ENCODE data around the gene TMEM178B. TPM values are rescaled to one million over a fixed set of nuclear protein-coding genes. Genes with fewer than 3 reads are reported as not detected.
"Not testable (repeated sequence)": the region's sequence is repeated elsewhere in the genome, so short reads cannot be mapped to it uniquely, and the experiment has no call there.

TMEM178B gene
- total RNA-seq, 2 donors from 2014 or later = 0.92 to 0.95 TPM

GRCh38 chr7:141378405-141378804 lies 304.5 kb downstream of the TMEM178B start:
- Histone ChIP-seq H3K27ac (no peak overlapping the region), H3K36me3 (no peaks in the 10 kb centered on the region), H3K9me3 (no peaks in the 10 kb centered on the region), H3K4me1 (ENCODE audit: control insufficient read depth in 1 of 2, low read depth in 2 of 2) (no peaks in the 10 kb centered on the region), H3K4me3 (no peak overlapping the region), H3K27me3 (replicated peaks; ENCODE audit: insufficient read depth) (no peaks in the 10 kb centered on the region)
- DNase-seq (ENCODE audit: low spot score) (no peak), ATAC-seq (ENCODE audit: insufficient number of reproducible peaks, low FRiP score, low read depth) (no peak)
- no peak for TF ChIP-seq CTCF (IDR thresholded peaks at IDR 0.05)

- Histone ChIP-seq H3K9me3 (no peaks in the 10 kb centered on the region), H3K4me3 (no peak overlapping the region), H3K36me3 (no peaks in the 10 kb centered on the region), H3K27ac (no peak overlapping the region), H3K4me1 (ENCODE audit: control insufficient read depth in 1 of 2, low read depth in 2 of 2) (no peaks in the 10 kb centered on the region), H3K27me3 (replicated peaks; ENCODE audit: insufficient read depth) (no peaks in the 10 kb centered on the region)
- TF ChIP-seq CTCF (IDR thresholded peaks at IDR 0.05) = no peak
- DNase-seq (ENCODE audit: low spot score) = no peak
- ATAC-seq (ENCODE audit: insufficient number of reproducible peaks, low FRiP score, low read depth) = no peak
Measured at GRCh38 chr7:141381794-141382427, 308.0 kb downstream of the TMEM178B start.

GRCh38 chr7:141383356-141383755 lies 309.5 kb downstream of the TMEM178B start:
- not testable (repeated sequence) for DNase-seq (ENCODE audit: low spot score); H3K36me3 ChIP-seq; ATAC-seq (ENCODE audit: insufficient number of reproducible peaks, low FRiP score, low read depth)

GRCh38 chr7:141386881-141387280 lies 313.0 kb downstream of the TMEM178B start:
- H3K27me3 ChIP-seq (replicated peaks; ENCODE audit: insufficient read depth) = no peaks in the 10 kb centered on the region
- no peak overlapping the region for H3K4me3 ChIP-seq
- no peak for TF ChIP-seq CTCF (IDR thresholded peaks at IDR 0.05)
- no peaks in the 10 kb centered on the region for H3K36me3 ChIP-seq
- H3K4me1 ChIP-seq (ENCODE audit: control insufficient read depth in 1 of 2, low read depth in 2 of 2) = no peaks in the 10 kb centered on the region
- H3K27ac ChIP-seq = no peak overlapping the region
- no peak for DNase-seq (ENCODE audit: low spot score)
- ATAC-seq (ENCODE audit: insufficient number of reproducible peaks, low FRiP score, low read depth) = no peak
- H3K9me3 ChIP-seq = no peaks in the 10 kb centered on the region

More at GRCh38 chr7:141383356-141383755, 309.5 kb downstream of the TMEM178B start:
- not testable (repeated sequence) for H3K9me3 ChIP-seq; H3K4me3 ChIP-seq; H3K27ac ChIP-seq; H3K4me1 ChIP-seq (ENCODE audit: control insufficient read depth in 1 of 2, low read depth in 2 of 2); H3K27me3 ChIP-seq (replicated peaks; ENCODE audit: insufficient read depth)

- Histone ChIP-seq H3K27me3 (replicated peaks; ENCODE audit: insufficient read depth) (no peaks in the 10 kb centered on the region), H3K9me3 (no peaks in the 10 kb centered on the region), H3K4me3 (no peak overlapping the region), H3K27ac (no peak overlapping the region), H3K4me1 (ENCODE audit: control insufficient read depth in 1 of 2, low read depth in 2 of 2) (no peaks in the 10 kb centered on the region), H3K36me3 (no peaks in the 10 kb centered on the region)
- DNase-seq (ENCODE audit: low spot score) (no peak), ATAC-seq (ENCODE audit: insufficient number of reproducible peaks, low FRiP score, low read depth) (no peak)
- TF ChIP-seq CTCF (IDR thresholded peaks at IDR 0.05) = no peak
Measured at GRCh38 chr7:141387521-141388217, 313.8 kb downstream of the TMEM178B start.
